ENCODE data around the gene TMEFF2.
"Not testable (repeated sequence)": the region's sequence is repeated elsewhere in the genome, so short reads cannot be mapped to it uniquely, and the experiment has no call there.

Gene TMEFF2

DNA sequence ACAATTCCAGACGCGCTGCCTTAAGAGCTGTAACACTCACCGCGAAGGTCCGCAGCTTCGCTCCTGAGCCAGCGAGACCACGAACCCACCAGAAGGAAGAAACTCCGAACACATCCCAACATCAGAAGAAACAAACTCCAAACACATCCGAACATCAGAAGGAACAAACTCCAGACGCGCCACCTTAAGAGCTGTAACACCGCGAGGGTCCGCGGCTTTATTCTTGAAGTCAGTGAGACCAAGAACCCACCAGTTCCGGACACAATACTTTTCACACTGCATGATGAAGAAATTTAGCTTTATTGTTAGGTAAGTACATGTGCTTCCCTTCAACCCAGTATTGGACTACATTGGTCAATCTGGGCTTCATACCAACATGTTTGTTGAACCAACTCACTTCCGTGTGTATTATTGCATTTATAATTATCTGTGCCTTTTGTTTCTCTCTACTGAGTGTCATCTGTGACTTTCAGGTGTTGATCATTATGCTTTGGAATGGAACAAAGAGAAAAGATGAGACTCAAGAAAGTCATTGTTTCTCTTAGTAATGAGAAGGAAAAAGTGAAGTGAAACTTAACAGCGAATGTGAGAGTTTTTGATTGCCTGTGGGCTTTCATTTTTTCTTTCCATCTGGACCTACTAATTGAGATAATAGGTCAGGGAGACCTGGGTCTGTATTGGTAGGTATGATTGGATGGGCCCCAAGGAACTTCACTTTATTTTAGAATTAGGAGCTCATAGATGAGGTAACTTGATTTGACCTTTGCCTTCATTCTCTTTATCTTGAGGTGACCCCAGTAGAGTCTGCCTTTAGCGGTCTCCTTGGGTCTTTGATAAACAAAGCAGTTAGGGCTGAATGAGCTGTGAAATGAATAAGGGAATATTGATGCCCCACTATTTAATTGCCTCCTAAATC, 271.7 kb downstream of the TMEFF2 start:
- DNase-seq (ENCODE audit: low read depth) = no peak
- no peak overlapping the region for H3K4me3 ChIP-seq (ENCODE audit: low read depth, low read length)
- TF ChIP-seq, protein P1, sequence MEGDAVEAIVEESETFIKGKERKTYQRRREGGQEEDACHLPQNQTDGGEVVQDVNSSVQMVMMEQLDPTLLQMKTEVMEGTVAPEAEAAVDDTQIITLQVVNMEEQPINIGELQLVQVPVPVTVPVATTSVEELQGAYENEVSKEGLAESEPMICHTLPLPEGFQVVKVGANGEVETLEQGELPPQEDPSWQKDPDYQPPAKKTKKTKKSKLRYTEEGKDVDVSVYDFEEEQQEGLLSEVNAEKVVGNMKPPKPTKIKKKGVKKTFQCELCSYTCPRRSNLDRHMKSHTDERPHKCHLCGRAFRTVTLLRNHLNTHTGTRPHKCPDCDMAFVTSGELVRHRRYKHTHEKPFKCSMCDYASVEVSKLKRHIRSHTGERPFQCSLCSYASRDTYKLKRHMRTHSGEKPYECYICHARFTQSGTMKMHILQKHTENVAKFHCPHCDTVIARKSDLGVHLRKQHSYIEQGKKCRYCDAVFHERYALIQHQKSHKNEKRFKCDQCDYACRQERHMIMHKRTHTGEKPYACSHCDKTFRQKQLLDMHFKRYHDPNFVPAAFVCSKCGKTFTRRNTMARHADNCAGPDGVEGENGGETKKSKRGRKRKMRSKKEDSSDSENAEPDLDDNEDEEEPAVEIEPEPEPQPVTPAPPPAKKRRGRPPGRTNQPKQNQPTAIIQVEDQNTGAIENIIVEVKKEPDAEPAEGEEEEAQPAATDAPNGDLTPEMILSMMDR (IDR thresholded peaks at IDR 0.05; ENCODE audit: control insufficient read depth, extremely low read depth, insufficient read depth) = no peak

DNA sequence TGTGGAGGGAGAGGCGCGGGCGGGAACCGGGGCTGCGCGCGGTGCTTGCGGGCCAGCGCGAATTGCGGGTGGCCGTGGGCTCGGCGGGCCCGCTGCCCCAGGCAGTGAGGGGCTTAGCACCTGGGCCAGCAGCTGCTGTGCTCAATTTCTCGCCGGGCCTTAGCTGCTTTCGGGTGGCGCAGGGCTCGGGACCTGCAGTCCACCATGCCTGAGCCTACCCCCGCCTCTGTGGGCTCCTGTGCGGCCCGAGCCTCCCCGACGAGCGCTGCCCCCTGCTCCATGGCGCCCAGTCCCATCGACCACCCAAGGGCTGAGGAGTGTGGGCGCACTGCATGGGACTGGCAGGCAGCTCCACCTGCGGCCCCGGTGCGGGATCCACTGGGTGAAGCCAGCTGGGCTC, 273.1 kb downstream of the TMEFF2 start:
- not testable (repeated sequence) for H3K4me3 ChIP-seq (ENCODE audit: low read depth, low read length); DNase-seq (ENCODE audit: low read depth)

DNA sequence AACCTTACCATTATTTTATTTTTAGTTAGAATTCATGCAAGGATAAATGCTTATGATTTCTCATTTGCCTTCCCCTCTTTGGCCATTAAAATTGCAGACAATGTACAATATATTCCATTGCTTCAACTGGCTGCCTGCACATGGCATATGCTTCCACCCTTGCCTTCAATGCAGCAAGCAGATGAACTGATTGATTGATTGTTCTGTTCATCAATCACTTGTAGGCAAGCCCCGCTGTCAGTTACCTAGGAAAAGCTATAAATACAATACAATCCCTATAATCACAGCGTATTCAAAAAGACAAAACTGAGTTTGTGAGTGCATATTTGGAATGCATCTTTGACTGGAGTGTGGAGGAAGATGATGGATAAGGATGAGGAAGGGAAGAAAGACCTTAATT, 274.2 kb downstream of the TMEFF2 start:
- no peak overlapping the region for H3K4me3 ChIP-seq (ENCODE audit: low read depth, low read length)
- no peak for DNase-seq (ENCODE audit: low read depth)
- TF ChIP-seq, protein P1 (IDR thresholded peaks at IDR 0.05; ENCODE audit: control insufficient read depth, extremely low read depth, insufficient read depth) = no peak

DNA sequence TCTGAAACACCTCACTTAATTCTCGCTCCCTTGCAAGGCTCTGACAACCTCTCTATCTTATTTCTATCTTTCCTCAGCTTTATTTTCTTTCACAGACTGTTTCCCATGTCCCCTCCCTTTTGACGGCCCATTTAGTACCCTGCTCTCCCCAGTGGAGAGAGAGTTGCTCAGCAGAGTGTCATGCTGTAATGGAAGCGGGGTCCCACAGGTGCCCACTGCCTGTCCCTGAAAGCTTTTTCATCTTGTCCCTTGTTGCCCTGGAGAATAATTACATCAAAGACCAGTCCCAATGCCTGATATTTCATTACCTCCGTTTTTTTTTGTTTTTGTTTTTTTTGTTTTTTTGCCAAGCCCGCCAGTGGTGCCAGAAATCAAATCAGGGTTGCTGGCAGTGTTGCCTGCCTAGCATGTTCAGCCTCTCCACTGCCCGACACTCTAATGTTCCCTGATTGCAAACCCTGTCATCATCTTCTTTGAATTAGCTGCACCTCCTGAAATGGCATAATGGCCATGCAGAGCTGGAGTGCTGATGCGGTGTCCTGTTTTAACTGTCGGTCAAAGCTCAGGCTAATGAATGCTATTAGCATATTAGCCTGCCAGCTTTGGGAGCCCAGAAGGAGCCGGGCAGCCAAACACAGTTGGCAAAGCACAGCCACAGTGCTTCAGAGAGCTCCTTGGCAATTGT, 276.6 kb downstream of the TMEFF2 start:
- TF ChIP-seq, protein P1 (IDR thresholded peaks at IDR 0.05; ENCODE audit: control insufficient read depth, extremely low read depth, insufficient read depth) = no peak
- DNase-seq (ENCODE audit: low read depth) = no peak
- H3K4me3 ChIP-seq (ENCODE audit: low read depth, low read length) = no peak overlapping the region

DNA sequence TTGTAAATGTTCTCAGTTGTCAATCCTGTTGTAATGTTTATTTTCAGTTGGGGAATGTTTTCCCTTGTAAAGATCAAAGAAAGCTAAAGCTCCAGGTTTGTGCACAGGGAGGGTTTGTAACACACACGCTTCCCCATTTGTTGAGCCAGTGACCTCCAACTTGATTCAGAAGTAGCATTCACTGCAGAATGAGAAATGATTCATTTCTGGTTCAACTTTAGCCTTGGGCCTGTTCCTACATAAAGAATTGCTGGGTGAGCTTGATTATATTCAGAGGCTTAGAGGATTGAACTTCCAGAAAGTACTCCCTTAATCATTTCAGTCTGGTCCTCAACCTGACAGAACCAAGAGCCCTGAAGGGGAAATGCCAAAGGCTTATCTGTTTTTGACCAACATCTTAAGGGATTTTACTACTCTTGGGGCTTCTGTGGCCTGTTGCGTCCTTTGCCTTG, 277.3 kb downstream of the TMEFF2 start:
- H3K4me3 ChIP-seq (ENCODE audit: low read depth, low read length) = no peak overlapping the region
- TF ChIP-seq, protein P1 (IDR thresholded peaks at IDR 0.05; ENCODE audit: control insufficient read depth, extremely low read depth, insufficient read depth) = no peak
- no peak for DNase-seq (ENCODE audit: low read depth)

DNA sequence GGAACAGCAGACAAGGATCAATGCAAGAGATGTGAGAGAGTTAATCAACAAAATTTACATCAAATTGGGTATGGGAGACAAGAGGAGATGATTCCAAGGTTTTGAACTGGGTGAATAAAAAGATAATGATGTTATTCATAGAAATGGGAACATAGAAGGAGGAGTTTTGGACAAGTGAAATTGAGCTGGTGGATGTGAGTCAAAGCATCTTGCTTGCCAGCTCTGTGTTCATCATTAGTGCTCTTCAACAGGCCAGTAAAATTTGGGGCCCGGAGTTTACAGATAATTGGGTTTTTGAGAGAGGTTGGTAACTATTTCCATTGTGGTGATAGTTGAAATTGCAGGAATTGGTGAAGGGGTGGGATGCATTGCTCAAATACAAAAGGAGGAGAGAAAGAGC, 277.9 kb downstream of the TMEFF2 start:
- TF ChIP-seq, protein P1 (IDR thresholded peaks at IDR 0.05; ENCODE audit: control insufficient read depth, extremely low read depth, insufficient read depth) = no peak
- no peak for DNase-seq (ENCODE audit: low read depth)
- H3K4me3 ChIP-seq (ENCODE audit: low read depth, low read length) = no peak overlapping the region

DNA sequence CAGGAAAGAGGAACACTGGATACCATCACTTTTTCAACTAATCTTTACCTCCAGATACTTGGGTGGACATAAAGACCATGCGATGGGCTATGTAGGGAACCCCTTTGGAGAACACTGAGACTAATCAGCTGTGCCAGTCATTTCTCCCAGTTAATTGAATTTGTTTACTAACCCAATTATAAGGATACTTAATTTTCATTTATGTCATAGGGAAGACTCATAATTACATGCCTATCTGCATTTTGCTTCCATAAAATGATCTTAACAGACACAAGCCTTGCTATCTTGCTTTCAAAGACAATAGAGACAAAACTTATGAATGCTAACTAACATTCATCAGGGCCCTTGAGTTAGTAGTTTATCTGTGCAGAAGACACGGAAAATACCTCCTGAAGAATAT, 279.0 kb downstream of the TMEFF2 start:
- no peak overlapping the region for H3K4me3 ChIP-seq (ENCODE audit: low read depth, low read length)
- no peak for DNase-seq (ENCODE audit: low read depth)
- TF ChIP-seq, protein P1 (IDR thresholded peaks at IDR 0.05; ENCODE audit: control insufficient read depth, extremely low read depth, insufficient read depth) = no peak
